Transverse colon (tissue), 4 donors: ENCODE data around the gene CXCR4. TPM values are rescaled to one million over a fixed set of nuclear protein-coding genes. Genes with fewer than 3 reads are reported as not detected.
A peak's percentile ranks its signal among the peaks of the same experiment; 100 is the strongest.

Source experiments
- DNase-seq: peaks from one replicate; pipeline ENCODE4 v3.0.0-alpha.2; 2019
- H3K27ac ChIP-seq, 4 donors: fragments of 200-600 bp; sonication (generic); 2 replicates each; pipeline ENCODE4 v1.5.1; 2016 to 2018; ENCODE audit warnings: inconsistent platforms in 4 of 4
- H3K27me3 ChIP-seq: fragments of 200-600 bp; sonication (generic); 2 replicates; pipeline ENCODE4 v1.5.1; 2017; ENCODE audit warnings: inconsistent platforms
- H3K36me3 ChIP-seq, 4 donors: fragments of 200-600 bp; sonication (generic); 2 replicates each; pipeline ENCODE4 v1.5.1; 2017 to 2019; ENCODE audit warnings: inconsistent platforms in 4 of 4
- H3K4me1 ChIP-seq, 4 donors: fragments of 200-600 bp; sonication (generic); 2 replicates each; pipeline ENCODE4 v1.5.1; 2017 to 2020; ENCODE audit warnings: inconsistent platforms in 4 of 4
- H3K4me3 ChIP-seq, 4 donors: fragments of 200-600 bp; sonication (generic); 1 replicate in 1 of 4; 2 replicates in 3 of 4; pipeline versions ENCODE4 v1.5.1 to v1.6.1; 2017 to 2019; ENCODE audit warnings: inconsistent platforms in 4 of 4
- H3K9me3 ChIP-seq, 2 donors: fragments of 200-600 bp; sonication (generic); 2 replicates each; pipeline ENCODE4 v1.5.1; 2017 to 2019; ENCODE audit warnings: inconsistent platforms in 2 of 2
- EP300 ChIP-seq: sonication (generic); formaldehyde crosslinking; IDR thresholded peaks from one replicate; pipeline ENCODE4 v1.6.1; 2017; ENCODE audit warnings: antibody characterized with exemption, low read depth
- POLR2A ChIP-seq: fragments of 450-650 bp; IDR thresholded peaks from one replicate; pipeline ENCODE4 v1.6.1; 2016; ENCODE audit warnings: antibody characterized with exemption, mild to moderate bottlenecking, moderate library complexity
- POLR2AphosphoS5 ChIP-seq, 3 donors: sonication (generic); formaldehyde crosslinking; IDR thresholded peaks; one replicate each; pipeline ENCODE4 v1.6.1; 2016; ENCODE audit warnings: antibody characterized with exemption in 3 of 3
- WGBS, 2 donors: methylation state at CpG; one replicate each; pipeline ENCODE4 v1.1.5; 2018; ENCODE audit warnings: low coverage in 1 of 2; 5-methylcytosine and 5-hydroxymethylcytosine counted together
- in situ Hi-C, 4 donors: fragments of 200-750 bp; cut with MboI; loops; one replicate each; pipeline versions ENCODE4 v1.15.0 to v1.15.1; 2017; ENCODE audit warnings: low sequenced_read_pairs in 3 of 4, low pct_ligation_motif_present in 1 of 4, low pct_unique_long_range_greater_than_20kb in 1 of 4
- intact Hi-C: fragments of 100-400 bp; cut with DNase I; formaldehyde crosslinking; loops from one replicate; pipeline ENCODE4 v1.15.1; 2023; ENCODE audit warnings: low total_unique reads
- total RNA-seq, 4 donors: library from RNA; depleted of rRNA; stranded (reverse); fragments of >200 nt; gene quantifications; one replicate each; pipeline ENCODE4 v1.1.0, GENCODE V29; 2016
- TF ChIP-seq, protein P1 (sequence below), 5 experiments: fragments of 200-600 bp in 3 of 5; fragments of 450-650 bp in 2 of 5; sonication (generic) in 3 of 5; IDR thresholded peaks; 1 replicate in 2 of 5; 2 replicates in 3 of 5; pipeline ENCODE4 v1.5.1; 2016 to 2017; ENCODE audit warnings: antibody characterized with exemption in 5 of 5, inconsistent platforms in 3 of 5, mild to moderate bottlenecking in 2 of 5, moderate library complexity in 1 of 5

Gene CXCR4
- total RNA-seq, 4 donors from 2014 or later, result 9.6 to 62.7 (median 27.0) TPM

DNA sequence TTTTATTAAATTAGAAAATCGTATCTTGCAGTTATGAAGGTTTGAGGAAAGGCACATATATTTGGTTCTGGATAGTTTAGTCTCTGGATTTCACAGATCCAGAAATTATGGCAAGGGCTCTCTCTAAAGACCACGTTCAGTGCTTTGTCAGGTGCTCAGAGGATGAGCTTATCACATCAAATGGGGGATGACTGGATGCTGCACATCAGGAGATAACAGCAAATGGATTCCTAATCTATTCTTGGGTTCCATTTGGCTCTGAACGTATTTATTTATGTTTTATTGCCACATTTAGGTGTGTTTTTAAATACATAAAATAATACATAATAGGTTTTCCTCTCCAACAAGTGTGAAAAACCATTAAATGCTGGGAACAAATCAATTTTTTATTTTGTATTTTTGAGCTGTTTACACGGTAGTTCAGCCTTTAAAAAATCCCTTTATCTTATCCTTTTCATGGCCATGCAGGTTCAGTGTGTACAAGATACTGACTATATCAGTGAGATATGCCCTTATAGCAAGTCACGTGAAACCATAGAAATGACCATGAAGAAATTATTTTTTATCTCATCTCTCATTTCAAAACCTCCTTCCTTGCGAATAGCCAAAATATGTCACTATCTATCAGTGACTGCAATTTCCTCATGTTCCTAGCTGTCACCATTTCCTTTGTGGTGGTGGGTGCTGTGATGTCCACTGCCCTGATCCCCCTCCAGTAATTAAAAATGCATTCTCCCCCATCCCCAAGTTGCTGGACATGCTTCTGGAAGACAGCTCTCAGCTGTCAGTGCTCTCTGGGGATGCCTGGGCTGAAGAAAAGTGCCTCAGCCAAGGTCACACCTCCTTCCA lies 25.9 kb upstream of the CXCR4 start:
- Histone ChIP-seq H3K9me3 (no peaks in the 10 kb centered on the region), H3K36me3 (no peaks in the 10 kb centered on the region), H3K27ac (no peak overlapping the region), H3K4me3 (no peak overlapping the region), H3K4me1 (no peaks in the 10 kb centered on the region), H3K27me3 (no peaks in the 10 kb centered on the region)
- no peak for DNase-seq
- 77 to 88% methylated on average over 6 of the region's 6 CpGs for WGBS, 2 donors
- in situ Hi-C loops, result no loop called here
- TF ChIP-seq, protein P1, sequence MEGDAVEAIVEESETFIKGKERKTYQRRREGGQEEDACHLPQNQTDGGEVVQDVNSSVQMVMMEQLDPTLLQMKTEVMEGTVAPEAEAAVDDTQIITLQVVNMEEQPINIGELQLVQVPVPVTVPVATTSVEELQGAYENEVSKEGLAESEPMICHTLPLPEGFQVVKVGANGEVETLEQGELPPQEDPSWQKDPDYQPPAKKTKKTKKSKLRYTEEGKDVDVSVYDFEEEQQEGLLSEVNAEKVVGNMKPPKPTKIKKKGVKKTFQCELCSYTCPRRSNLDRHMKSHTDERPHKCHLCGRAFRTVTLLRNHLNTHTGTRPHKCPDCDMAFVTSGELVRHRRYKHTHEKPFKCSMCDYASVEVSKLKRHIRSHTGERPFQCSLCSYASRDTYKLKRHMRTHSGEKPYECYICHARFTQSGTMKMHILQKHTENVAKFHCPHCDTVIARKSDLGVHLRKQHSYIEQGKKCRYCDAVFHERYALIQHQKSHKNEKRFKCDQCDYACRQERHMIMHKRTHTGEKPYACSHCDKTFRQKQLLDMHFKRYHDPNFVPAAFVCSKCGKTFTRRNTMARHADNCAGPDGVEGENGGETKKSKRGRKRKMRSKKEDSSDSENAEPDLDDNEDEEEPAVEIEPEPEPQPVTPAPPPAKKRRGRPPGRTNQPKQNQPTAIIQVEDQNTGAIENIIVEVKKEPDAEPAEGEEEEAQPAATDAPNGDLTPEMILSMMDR (IDR thresholded peaks at IDR 0.05), result no peak
- TF ChIP-seq EP300 (no peak), POLR2AphosphoS5 (IDR thresholded peaks at IDR 0.05) (no peak), POLR2A (no peak)
- intact Hi-C loops, result no loop called here

DNA sequence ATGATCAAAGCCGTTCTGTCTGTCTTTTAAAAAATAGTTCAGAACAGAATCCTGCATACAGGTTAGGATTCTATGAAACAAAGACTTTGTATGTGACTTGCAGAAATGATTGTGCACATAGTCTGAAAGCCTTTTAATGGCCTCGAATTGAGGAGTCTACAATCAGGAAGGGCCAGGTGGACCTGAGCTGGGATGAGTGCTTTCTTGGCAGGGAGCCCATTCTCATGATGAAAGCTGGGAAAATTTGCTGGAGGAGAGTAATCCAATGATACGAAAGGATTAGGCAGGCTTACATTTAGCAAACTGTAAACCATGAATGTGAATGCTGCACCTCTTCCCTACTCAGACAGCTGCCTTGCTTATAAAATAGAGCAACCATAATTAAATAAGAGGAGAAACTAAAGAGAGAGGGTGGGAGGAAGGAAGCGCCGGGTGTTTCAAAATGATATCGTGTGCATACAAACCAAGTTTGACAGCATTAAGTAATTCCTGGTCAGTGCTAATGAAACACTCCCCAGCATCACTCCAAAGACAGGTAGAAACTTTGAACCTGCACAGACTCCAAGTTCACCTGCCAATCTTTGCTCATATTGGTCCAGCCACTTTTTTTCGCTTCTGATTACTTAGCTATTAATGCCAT lies 23.7 kb upstream of the CXCR4 start:
- H3K27ac ChIP-seq, result no peak overlapping the region
- H3K4me3 ChIP-seq, result no peak overlapping the region
- DNase-seq, result no peak
- 42 to 52% methylated on average over 5 to 7 of the region's 7 CpGs for WGBS, 2 donors
- no peaks in the 10 kb centered on the region for H3K36me3 ChIP-seq
- no peaks in the 10 kb centered on the region for H3K9me3 ChIP-seq
- H3K27me3 ChIP-seq, result no peaks in the 10 kb centered on the region
- intact Hi-C loops, result no loop called here
- in situ Hi-C loops, result no loop called here
- peaks cover 3 to 8% (median 5%) of the 10 kb centered on the region in 4 donors for H3K4me1 ChIP-seq
- TF ChIP-seq, protein P1 (IDR thresholded peaks at IDR 0.05), result no peak
- TF ChIP-seq EP300 (no peak), POLR2A (no peak), POLR2AphosphoS5 (IDR thresholded peaks at IDR 0.05) (no peak)

DNA sequence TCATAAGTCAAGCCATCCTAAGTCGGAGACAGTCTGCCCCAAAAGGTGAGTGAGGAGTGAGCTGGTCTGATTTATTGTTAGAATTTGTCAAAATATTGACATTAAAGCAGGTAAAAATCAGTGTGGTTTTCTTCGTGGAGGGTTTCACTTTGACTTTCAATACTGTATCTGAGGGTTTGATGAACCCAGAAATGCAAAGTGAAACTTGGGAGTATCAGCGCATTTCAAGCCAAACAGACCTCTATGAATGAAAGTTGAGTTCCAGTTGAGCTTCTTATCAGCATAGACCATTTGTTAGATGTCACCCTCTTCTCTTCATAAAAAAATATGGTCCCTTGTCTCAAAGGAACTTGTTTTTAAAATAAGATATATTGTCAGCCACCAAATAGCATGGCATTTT lies 21.7 kb upstream of the CXCR4 start:
- Histone ChIP-seq H3K9me3 (no peaks in the 10 kb centered on the region), H3K4me3 (no peak overlapping the region), H3K36me3 (no peaks in the 10 kb centered on the region), H3K4me1 (peaks cover 3 to 8% (median 6%) of the 10 kb centered on the region in 4 donors), H3K27ac (peak overlapping the region in 1 of 4 donors; percentile 3), H3K27me3 (no peaks in the 10 kb centered on the region)
- intact Hi-C loops (no loop called here), in situ Hi-C loops (no loop called here)
- 60% methylated on average over 2 to 3 of the region's 3 CpGs for WGBS, 2 donors
- no peak for DNase-seq
- TF ChIP-seq POLR2A (no peak), EP300 (no peak), POLR2AphosphoS5 (IDR thresholded peaks at IDR 0.05) (no peak)
- TF ChIP-seq, protein P1 (IDR thresholded peaks at IDR 0.05), result no peak

DNA sequence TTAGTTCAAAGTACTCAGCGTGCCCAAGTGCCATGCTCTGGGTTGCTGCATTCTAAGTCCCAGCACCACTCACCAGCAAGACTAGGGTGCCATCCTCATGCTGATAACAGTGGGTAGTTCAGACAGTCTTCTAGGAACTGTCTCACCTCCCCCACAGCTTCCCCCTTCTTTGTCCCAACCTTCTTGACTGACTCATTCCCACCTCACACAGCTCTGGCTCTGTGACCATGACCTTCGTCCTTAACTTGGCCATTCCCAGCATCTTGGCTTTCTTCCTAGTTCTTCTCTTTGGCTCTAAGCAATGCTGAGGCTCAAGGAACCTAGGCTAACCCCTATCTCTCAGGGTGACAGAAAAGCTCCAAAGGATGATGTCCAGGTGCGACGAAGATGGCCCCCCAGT lies 20.0 kb upstream of the CXCR4 start:
- in situ Hi-C loops (no loop called here), intact Hi-C loops (no loop called here)
- WGBS, 2 donors, result 75 to 77% methylated on average over 4 of the region's 4 CpGs
- Histone ChIP-seq H3K27ac (peak overlapping the region; percentile 61 to 74 (median 68)), H3K4me1 (peaks cover 3 to 9% (median 6%) of the 10 kb centered on the region in 4 donors), H3K4me3 (no peak overlapping the region), H3K27me3 (no peaks in the 10 kb centered on the region), H3K36me3 (no peaks in the 10 kb centered on the region), H3K9me3 (no peaks in the 10 kb centered on the region)
- TF ChIP-seq, protein P1 (IDR thresholded peaks at IDR 0.05), result no peak
- TF ChIP-seq POLR2A, result no peak
- no peak for TF ChIP-seq EP300
- no peak for TF ChIP-seq POLR2AphosphoS5 (IDR thresholded peaks at IDR 0.05)
- no peak for DNase-seq
